ENCODE measurements around the gene COL9A2. TPM values are rescaled to one million over a fixed set of nuclear protein-coding genes. Genes with fewer than 3 reads are reported as not detected.

Gene COL9A2
- total and polyA plus RNA-seq, 3 donors from 2014 or later = 3.5 to 7.2 (median 5.1) TPM

GRCh38 chr1:40299366-40300248 lies 17.5 kb downstream of the COL9A2 start:
- no peak for DNase-seq
- Histone ChIP-seq H3K4me1 (no peaks in the 10 kb centered on the region), H3K36me3 (ENCODE audit: low read depth, missing control alignments) (no peaks in the 10 kb centered on the region), H3K27ac (no peak overlapping the region), H3K27me3 (no peaks in the 10 kb centered on the region), H3K9me3 (no peaks in the 10 kb centered on the region), H3K4me3 (no peak overlapping the region)
- TF ChIP-seq POLR2A (IDR thresholded peaks at IDR 0.05) (no peak), CTCF (IDR thresholded peaks at IDR 0.05) (no peak)
- 66 to 71% methylated on average over 8 of the region's 8 CpGs for WGBS, 2 donors
- intact Hi-C loops (cut with DNase I; ENCODE audit: low total_unique reads) = no loop called here

- H3K36me3 ChIP-seq (ENCODE audit: low read depth, missing control alignments) = no peaks in the 10 kb centered on the region
- H3K27ac ChIP-seq = no peak overlapping the region
- H3K4me1 ChIP-seq = no peaks in the 10 kb centered on the region
- intact Hi-C loops (cut with DNase I; ENCODE audit: low total_unique reads) = no loop called here
- H3K9me3 ChIP-seq = no peaks in the 10 kb centered on the region
- no peak for DNase-seq
- 86 to 93% methylated on average over 2 of the region's 2 CpGs for WGBS, 2 donors
- H3K4me3 ChIP-seq = no peak overlapping the region
- TF ChIP-seq CTCF (IDR thresholded peaks at IDR 0.05) = no peak
- no peak for TF ChIP-seq POLR2A (IDR thresholded peaks at IDR 0.05)
- no peaks in the 10 kb centered on the region for H3K27me3 ChIP-seq
Observed at GRCh38 chr1:40291293-40291692, 25.8 kb downstream of the COL9A2 start.

GRCh38 chr1:40281853-40282252 lies 35.2 kb downstream of the COL9A2 start:
- H3K27me3 ChIP-seq = no peaks in the 10 kb centered on the region
- no peak for TF ChIP-seq CTCF (IDR thresholded peaks at IDR 0.05)
- no peak for TF ChIP-seq POLR2A (IDR thresholded peaks at IDR 0.05)
- no peaks in the 10 kb centered on the region for H3K36me3 ChIP-seq (ENCODE audit: low read depth, missing control alignments)
- no peak overlapping the region for H3K27ac ChIP-seq
- no peak overlapping the region for H3K4me3 ChIP-seq
- no peaks in the 10 kb centered on the region for H3K9me3 ChIP-seq
- WGBS, 2 donors = 73 to 77% methylated on average over 2 of the region's 2 CpGs
- H3K4me1 ChIP-seq = no peaks in the 10 kb centered on the region
- intact Hi-C loops (cut with DNase I; ENCODE audit: low total_unique reads) = no loop called here
- DNase-seq = no peak

GRCh38 chr1:40276122-40276521 lies 41.0 kb downstream of the COL9A2 start:
- WGBS, 2 donors = 92 to 97% methylated on average over 3 of the region's 3 CpGs
- H3K36me3 ChIP-seq (ENCODE audit: low read depth, missing control alignments) = no peaks in the 10 kb centered on the region
- intact Hi-C loops (cut with DNase I; ENCODE audit: low total_unique reads) = no loop called here
- TF ChIP-seq CTCF (IDR thresholded peaks at IDR 0.05) (no peak), POLR2A (IDR thresholded peaks at IDR 0.05) (no peak)
- no peaks in the 10 kb centered on the region for H3K9me3 ChIP-seq
- H3K4me3 ChIP-seq = no peak overlapping the region
- H3K27ac ChIP-seq = no peak overlapping the region
- no peaks in the 10 kb centered on the region for H3K4me1 ChIP-seq
- DNase-seq = no peak
- H3K27me3 ChIP-seq = no peaks in the 10 kb centered on the region

- intact Hi-C loops (cut with DNase I; ENCODE audit: low total_unique reads) = no loop called here
- TF ChIP-seq CTCF (IDR thresholded peaks at IDR 0.05) (no peak), POLR2A (IDR thresholded peaks at IDR 0.05) (no peak)
- DNase-seq = no peak
- WGBS, 2 donors = 75 to 81% methylated on average over 2 of the region's 2 CpGs
- H3K9me3 ChIP-seq = no peaks in the 10 kb centered on the region
- no peaks in the 10 kb centered on the region for H3K27me3 ChIP-seq
- H3K4me1 ChIP-seq = no peaks in the 10 kb centered on the region
- H3K27ac ChIP-seq = no peak overlapping the region
- H3K4me3 ChIP-seq = no peak overlapping the region
- H3K36me3 ChIP-seq (ENCODE audit: low read depth, missing control alignments) = no peaks in the 10 kb centered on the region
Observed at GRCh38 chr1:40274331-40274730, 42.8 kb downstream of the COL9A2 start.

Measured in testis (tissue), 3 donors.